HepG2 (cell line): ENCODE measurements around the gene GRIK3. TPM values are rescaled to one million over a fixed set of nuclear protein-coding genes. Genes with fewer than 3 reads are reported as not detected.

Experiments used
- ATAC-seq: fragments of 200-7000 bp; cut with Tn5 transposase; 3 replicates; pipeline ENCODE4 v1.9.1; 2020; ENCODE audit warnings: mild to moderate bottlenecking, moderate library complexity
- BruUV-seq: library from RNA; stranded (reverse); fragments of 400-500 nt; replicated peaks from 2 replicates; lab custom pipeline; 2021; lab: Mats Ljungman, UMichigan
- CTCF ChIA-PET: fragments of 300-600 bp; formaldehyde crosslinking; extraction: SDS; loops from one replicate; lab custom pipeline; 2021; ENCODE audit warnings: low total read pairs, inconsistent platforms, low intra/inter-chr PET ratio; lab: Yijun Ruan, JAX
- POLR2A ChIA-PET: fragments of 350-600 bp; sonication (Branson Sonifier 250); formaldehyde crosslinking; loops from one replicate; lab custom pipeline; 2020; ENCODE audit warnings: antibody characterized with exemption, inconsistent platforms; lab: Yijun Ruan, JAX
- DNase-seq: peaks from one replicate; pipeline ENCODE4 v3.0.0-alpha.2; 2015; ENCODE audit warnings: low spot score
- FAIRE-seq: peaks from 3 replicates; lab custom pipeline; 2011; peaks lifted over from hg19 to GRCh38; lab: Jason Lieb, UNC
- H2AFZ ChIP-seq: one replicate; pipeline ENCODE4 v1.6.1; 2011; ENCODE audit warnings: low read length, inconsistent platforms
- H3K27ac ChIP-seq: fragments of 300-600 bp; 3 replicates; pipeline ENCODE4 v1.8.0; 2011; ENCODE audit warnings: mixed run types, mild to moderate bottlenecking, mixed read lengths, low read length, inconsistent platforms; ENCODE audit not compliant: insufficient read depth; ENCODE audit errors: extremely low read length
- H3K27me3 ChIP-seq, 2 experiments: fragments of 200-600 bp in 1 of 2; 2 replicates in 1 of 2; 3 replicates in 1 of 2; pipeline versions ENCODE4 v1.6.0 to v1.8.0; 2011; ENCODE audit warnings: low read length in 2 of 2, mild to moderate bottlenecking in 2 of 2, moderate library complexity in 2 of 2, inconsistent platforms in 1 of 2; ENCODE audit not compliant: insufficient read depth in 2 of 2, control insufficient read depth in 1 of 2
- H3K36me3 ChIP-seq, 2 experiments: fragments of 200-600 bp in 1 of 2; replicated peaks in 1 of 2; 2 replicates in 1 of 2; 3 replicates in 1 of 2; pipeline versions ENCODE4 v1.5.1 to v1.8.0; 2011; ENCODE audit warnings: low read length in 2 of 2, inconsistent platforms in 1 of 2; ENCODE audit not compliant: insufficient read depth in 2 of 2, control insufficient read depth in 1 of 2
- H3K4me1 ChIP-seq: 2 replicates; pipeline ENCODE4 v1.5.1; 2012; ENCODE audit warnings: low read length, inconsistent platforms; ENCODE audit not compliant: insufficient read depth
- H3K4me2 ChIP-seq: 2 replicates; pipeline ENCODE4 v1.6.0; 2011; ENCODE audit warnings: low read depth, low read length, inconsistent platforms
- H3K4me3 ChIP-seq, 3 experiments: fragments of 200-600 bp in 1 of 3; sonication (generic), shearing (Covaris generic) in 1 of 3; replicated peaks in 1 of 3; 2 replicates each; pipeline ENCODE4 v1.5.1; 2011 to 2016; ENCODE audit warnings: low read length in 3 of 3, inconsistent platforms in 2 of 3, low read depth in 2 of 3, mild to moderate bottlenecking in 2 of 3, control low read depth in 1 of 3, mixed read lengths in 1 of 3; ENCODE audit not compliant: insufficient read depth in 1 of 3
- H3K79me2 ChIP-seq: one replicate; pipeline ENCODE4 v1.6.1; 2011; ENCODE audit warnings: low read length, inconsistent platforms; ENCODE audit not compliant: insufficient read depth
- H3K9ac ChIP-seq: 2 replicates; pipeline ENCODE4 v1.6.0; 2011; ENCODE audit warnings: mild to moderate bottlenecking, low read depth, low read length, inconsistent platforms; ENCODE audit not compliant: insufficient read depth
- H3K9me3 ChIP-seq: 2 replicates; pipeline ENCODE4 v1.5.1; 2012; ENCODE audit warnings: mild to moderate bottlenecking, low read length
- H4K20me1 ChIP-seq: 2 replicates; pipeline ENCODE4 v1.6.0; 2011; ENCODE audit warnings: inconsistent platforms, mild to moderate bottlenecking, low read length, moderate library complexity; ENCODE audit not compliant: insufficient read depth
- HOXA3 ChIP-seq: sonication (generic); formaldehyde crosslinking; IDR thresholded peaks from 2 replicates; pipeline ENCODE4 v1.5.0; 2020; ENCODE audit warnings: missing genetic modification reagents
- PITX1 ChIP-seq: sonication (generic); formaldehyde crosslinking; IDR thresholded peaks from 2 replicates; pipeline ENCODE4 v1.5.1; 2020; ENCODE audit warnings: mild to moderate bottlenecking, missing genetic modification reagents
- RAD21 ChIP-seq: fragments of 450-650 bp; formaldehyde crosslinking; IDR thresholded peaks from 2 replicates; pipeline ENCODE4 v1.5.0; 2020; ENCODE audit warnings: mild to moderate bottlenecking
- SAP130 ChIP-seq: IDR thresholded peaks from 2 replicates; pipeline ENCODE4 v1.6.1; 2016; ENCODE audit warnings: low read depth
- SMAD3 ChIP-seq: sonication (generic); formaldehyde crosslinking; IDR thresholded peaks from 2 replicates; pipeline ENCODE4 v1.4.0; 2020; ENCODE audit warnings: missing genetic modification reagents
- SPEN ChIP-seq: sonication (generic); formaldehyde crosslinking; IDR thresholded peaks from 2 replicates; pipeline ENCODE4 v1.5.1; 2020; ENCODE audit warnings: low read depth, mild to moderate bottlenecking, missing genetic modification reagents
- STAT5B ChIP-seq: sonication (generic); formaldehyde crosslinking; IDR thresholded peaks from 2 replicates; pipeline ENCODE4 v1.4.0; 2020; ENCODE audit warnings: missing genetic modification reagents
- ZFP1 ChIP-seq: IDR thresholded peaks from 2 replicates; pipeline ENCODE4 v1.6.1; 2016
- ZFX ChIP-seq: sonication (generic); formaldehyde crosslinking; IDR thresholded peaks from 2 replicates; pipeline ENCODE4 v1.4.0; 2020; ENCODE audit warnings: mild to moderate bottlenecking, low read depth, missing genetic modification reagents, moderate library complexity
- ZNF446 ChIP-seq: sonication (generic); formaldehyde crosslinking; IDR thresholded peaks from 2 replicates; pipeline ENCODE4 v1.5.0; 2020; ENCODE audit warnings: mild to moderate bottlenecking, missing genetic modification reagents
- ZNF646 ChIP-seq: sonication (generic); formaldehyde crosslinking; IDR thresholded peaks from 2 replicates; pipeline ENCODE4 v1.9.0; 2021; ENCODE audit warnings: mild to moderate bottlenecking, missing genetic modification reagents
- ZNF670 ChIP-seq: sonication (generic); formaldehyde crosslinking; IDR thresholded peaks from 2 replicates; pipeline ENCODE4 v1.8.0; 2022; ENCODE audit warnings: mild to moderate bottlenecking, missing genetic modification reagents, borderline replicate concordance
- WGBS: methylation state at CpG from one replicate; pipeline ENCODE4 v1.1.6; 2017; ENCODE audit warnings: low lambda C conversion rate; 5-methylcytosine and 5-hydroxymethylcytosine counted together
- in situ Hi-C: cut with HindIII; loops from 2 replicates; pipeline ENCODE4 v1.10.0; 2017; ENCODE audit warnings: low pct_unique_long_range_greater_than_20kb; ENCODE audit not compliant: extremely low pct_ligation_motif_present
- intact Hi-C: fragments of 100-400 bp; cut with micrococcal nuclease; formaldehyde crosslinking; loops from one replicate; pipeline ENCODE4 v1.10.0; 2022; ENCODE audit not compliant: unreplicated experiment
- polyA plus RNA-seq, 8 experiments: library from polyadenylated mRNA; depleted of rRNA in 3 of 8; stranded (reverse) in 7 of 8; unstranded in 1 of 8; fragments of >200 nt; fragmentation: Illumina TruSeq in 4 of 8; extraction: Trizol in 4 of 8; gene quantifications; 2 replicates each; pipeline versions ENCODE4 v1.2.1 to v1.2.3, GENCODE V29; 2011 to 2016; ENCODE audit warnings: low read depth in 4 of 8, missing spikeins in 1 of 8, mixed read lengths in 1 of 8; ENCODE audit not compliant: insufficient read depth in 1 of 8
- total RNA-seq, 5 experiments: library from RNA; depleted of rRNA; stranded (reverse); fragments of >200 nt; fragmentation: Illumina TruSeq; extraction: Trizol; gene quantifications; 2 replicates each; pipeline ENCODE4 v1.2.3, GENCODE V29; 2016; ENCODE audit warnings: low read depth in 1 of 5
- TF ChIP-seq, protein P1 (sequence below): sonication (generic); formaldehyde crosslinking; IDR thresholded peaks from 2 replicates; pipeline ENCODE4 v1.8.1; 2023; ENCODE audit warnings: mild to moderate bottlenecking, moderate library complexity, missing genetic modification reagents
- TF ChIP-seq, protein P2 (sequence below): sonication (generic); formaldehyde crosslinking; IDR thresholded peaks from 2 replicates; pipeline ENCODE4 v1.4.0; 2020; ENCODE audit warnings: missing genetic modification reagents
- TF ChIP-seq, protein P3 (sequence below): sonication (generic); formaldehyde crosslinking; IDR thresholded peaks from 2 replicates; pipeline ENCODE4 v1.5.1; 2020; ENCODE audit warnings: missing genetic modification reagents, mild to moderate bottlenecking, borderline replicate concordance

The GRIK3 gene
- total and polyA plus RNA-seq, 2 of the 13 experiments (the other 11 are each of a cell fraction or from before 2014, with no cell fraction given) = not detected

DNA sequence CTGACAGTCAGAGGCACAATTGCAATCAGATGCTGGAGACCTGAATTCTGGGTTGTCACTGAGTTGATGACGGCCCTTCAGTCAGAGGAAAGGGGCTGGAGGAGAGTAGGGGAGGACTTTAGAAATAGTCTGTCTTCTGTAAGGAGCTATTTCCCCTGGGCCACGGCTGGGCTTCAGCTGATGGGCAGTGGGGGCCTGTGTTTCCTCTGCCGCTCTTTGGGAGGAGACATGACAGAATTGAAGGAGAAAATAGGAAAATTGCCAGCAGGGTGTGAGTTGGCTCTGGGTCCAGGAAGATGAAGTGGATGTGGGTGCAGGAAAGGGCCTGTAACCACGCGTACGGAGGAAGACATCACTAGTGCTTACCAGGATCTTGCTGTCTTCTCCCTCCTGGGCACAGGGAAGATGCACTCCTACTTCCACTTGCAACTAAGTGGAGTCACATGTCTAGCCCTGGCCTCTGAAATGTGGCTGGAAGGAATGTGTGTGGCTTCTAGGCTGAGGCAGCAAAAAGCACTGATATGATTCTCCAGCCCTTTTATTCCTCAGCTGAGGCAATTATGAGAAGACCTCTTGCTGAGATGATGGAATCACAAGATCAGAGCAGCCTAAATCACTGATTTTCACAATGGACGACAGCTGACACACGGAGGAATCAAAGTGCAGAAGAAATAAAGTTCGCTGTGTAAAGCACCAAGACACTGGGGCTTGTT lies 250.0 kb downstream of the GRIK3 start:
- TF ChIP-seq RAD21 (CRISPR knock-in tag) (no peak), HOXA3 (CRISPR knock-in tag) (no peak), ZFP1 (CRISPR knock-in tag) (no peak), STAT5B (no peak), ZNF646 (no peak), SPEN (CRISPR knock-in tag) (no peak), ZFX (no peak), ZNF670 (no peak), PITX1 (CRISPR knock-in tag) (no peak), SMAD3 (CRISPR knock-in tag) (no peak), ZNF446 (no peak), SAP130 (no peak)
- TF ChIP-seq, protein P1, sequence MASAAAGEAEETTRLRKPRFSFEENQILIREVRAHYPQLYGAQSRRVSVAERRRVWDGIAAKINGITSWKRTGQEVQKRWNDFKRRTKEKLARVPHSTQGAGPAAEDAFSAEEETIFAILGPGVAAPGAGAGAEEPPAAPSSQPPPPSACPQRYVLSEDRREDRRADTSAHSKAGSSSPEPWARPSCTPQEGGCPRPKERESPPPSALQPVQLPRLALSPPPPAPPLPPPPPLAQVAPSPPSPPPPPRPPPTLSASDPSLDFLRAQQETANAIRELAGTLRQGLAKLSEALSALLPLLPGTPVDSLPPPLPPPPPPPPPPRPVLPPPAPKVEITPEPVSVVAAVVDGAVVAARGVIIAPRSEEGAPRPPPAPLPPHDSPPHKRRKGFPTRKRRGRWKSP (CRISPR knock-in tag) = no peak
- TF ChIP-seq, protein P2, sequence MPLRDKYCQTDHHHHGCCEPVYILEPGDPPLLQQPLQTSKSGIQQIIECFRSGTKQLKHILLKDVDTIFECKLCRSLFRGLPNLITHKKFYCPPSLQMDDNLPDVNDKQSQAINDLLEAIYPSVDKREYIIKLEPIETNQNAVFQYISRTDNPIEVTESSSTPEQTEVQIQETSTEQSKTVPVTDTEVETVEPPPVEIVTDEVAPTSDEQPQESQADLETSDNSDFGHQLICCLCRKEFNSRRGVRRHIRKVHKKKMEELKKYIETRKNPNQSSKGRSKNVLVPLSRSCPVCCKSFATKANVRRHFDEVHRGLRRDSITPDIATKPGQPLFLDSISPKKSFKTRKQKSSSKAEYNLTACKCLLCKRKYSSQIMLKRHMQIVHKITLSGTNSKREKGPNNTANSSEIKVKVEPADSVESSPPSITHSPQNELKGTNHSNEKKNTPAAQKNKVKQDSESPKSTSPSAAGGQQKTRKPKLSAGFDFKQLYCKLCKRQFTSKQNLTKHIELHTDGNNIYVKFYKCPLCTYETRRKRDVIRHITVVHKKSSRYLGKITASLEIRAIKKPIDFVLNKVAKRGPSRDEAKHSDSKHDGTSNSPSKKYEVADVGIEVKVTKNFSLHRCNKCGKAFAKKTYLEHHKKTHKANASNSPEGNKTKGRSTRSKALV (CRISPR knock-in tag) = no peak
- TF ChIP-seq, protein P3, sequence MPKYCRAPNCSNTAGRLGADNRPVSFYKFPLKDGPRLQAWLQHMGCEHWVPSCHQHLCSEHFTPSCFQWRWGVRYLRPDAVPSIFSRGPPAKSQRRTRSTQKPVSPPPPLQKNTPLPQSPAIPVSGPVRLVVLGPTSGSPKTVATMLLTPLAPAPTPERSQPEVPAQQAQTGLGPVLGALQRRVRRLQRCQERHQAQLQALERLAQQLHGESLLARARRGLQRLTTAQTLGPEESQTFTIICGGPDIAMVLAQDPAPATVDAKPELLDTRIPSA (CRISPR knock-in tag) = no peak
- no TSS peak for BruUV-seq
- no peak for FAIRE-seq

More for the DNA sequence above, 250.0 kb downstream of the GRIK3 start:
- Histone ChIP-seq H2AFZ (no peak overlapping the region), H3K4me3 (no peak overlapping the region), H4K20me1 (no peaks in the 10 kb centered on the region), H3K9ac (no peak overlapping the region), H3K27me3 (no peaks in the 10 kb centered on the region; a peak in 1 of 5 replicates), H3K36me3 (no peaks in the 10 kb centered on the region), H3K9me3 (no peaks in the 10 kb centered on the region), H3K4me2 (no peak overlapping the region), H3K79me2 (no peaks in the 10 kb centered on the region), H3K4me1 (peaks cover 14% of the 10 kb centered on the region), H3K27ac (no peak overlapping the region)
- no peak for DNase-seq
- no peak for ATAC-seq
- 40% methylated on average over 9 of the region's 9 CpGs for WGBS
- intact Hi-C loops (no loop called here), in situ Hi-C loops (no loop called here)
- ChIA-PET CTCF (no interaction called here), POLR2A (no interaction called here)
